SK-N-SH treated with all-trans-retinoic acid at 6 μM for 48 hours (cell line): ENCODE data around the gene MT4.

Experiments used
- ARNTL ChIP-seq: fragments of 450-650 bp; formaldehyde crosslinking; IDR thresholded peaks from 2 replicates; pipeline ENCODE4 v1.5.0; 2020; ENCODE audit warnings: low read depth, mild to moderate bottlenecking, moderate library complexity, borderline replicate concordance
- CREB5 ChIP-seq: fragments of 250-450 bp; sonication (Bioruptor Pico); IDR thresholded peaks from 2 replicates; pipeline ENCODE4 v1.5.1; 2020; ENCODE audit warnings: low read depth, mild to moderate bottlenecking, moderate library complexity
- CSDC2 ChIP-seq: fragments of 250-450 bp; sonication (Bioruptor Pico); IDR thresholded peaks from 2 replicates; pipeline ENCODE4 v1.5.0; 2020; ENCODE audit warnings: mild to moderate bottlenecking, moderate library complexity
- OSR1 ChIP-seq: fragments of 250-450 bp; sonication (Bioruptor Pico); IDR thresholded peaks from 2 replicates; pipeline ENCODE4 v1.8.0; 2022; ENCODE audit warnings: moderate library complexity, mild to moderate bottlenecking, inconsistent platforms
- PATZ1 ChIP-seq: fragments of 250-450 bp; sonication (Bioruptor Pico); IDR thresholded peaks from 2 replicates; pipeline ENCODE4 v1.8.0; 2020; ENCODE audit warnings: mild to moderate bottlenecking, moderate library complexity, borderline replicate concordance
- PPARA ChIP-seq: fragments of 250-450 bp; sonication (Bioruptor Pico); IDR thresholded peaks from 2 replicates; pipeline ENCODE4 v1.5.0; 2020; ENCODE audit warnings: mild to moderate bottlenecking, borderline replicate concordance
- RARB ChIP-seq: fragments of 250-450 bp; sonication (Bioruptor Pico); IDR thresholded peaks from 2 replicates; pipeline ENCODE4 v1.8.0; 2021; ENCODE audit warnings: mild to moderate bottlenecking, moderate library complexity
- SNAI2 ChIP-seq: fragments of 250-450 bp; sonication (Bioruptor Pico); IDR thresholded peaks from 2 replicates; pipeline ENCODE4 v1.5.0; 2020; ENCODE audit warnings: mild to moderate bottlenecking, moderate library complexity
- TCF4 ChIP-seq: fragments of 250-450 bp; sonication (Bioruptor Pico); IDR thresholded peaks from 2 replicates; pipeline ENCODE4 v1.8.0; 2021; ENCODE audit warnings: mild to moderate bottlenecking, moderate library complexity, borderline replicate concordance
- ZC3H10 ChIP-seq: fragments of 250-450 bp; sonication (Bioruptor Pico); IDR thresholded peaks from 2 replicates; pipeline ENCODE4 v1.5.1; 2021; ENCODE audit warnings: mild to moderate bottlenecking, moderate library complexity
- ZFP30 ChIP-seq: fragments of 450-650 bp; formaldehyde crosslinking; IDR thresholded peaks from 2 replicates; pipeline ENCODE4 v1.5.0; 2022; ENCODE audit warnings: mild to moderate bottlenecking, moderate library complexity
- ZNF70 ChIP-seq: fragments of 450-650 bp; formaldehyde crosslinking; IDR thresholded peaks from 2 replicates; pipeline ENCODE4 v1.5.0; 2020; ENCODE audit warnings: mild to moderate bottlenecking, moderate library complexity
- TF ChIP-seq, protein P1 (sequence below): fragments of 250-450 bp; sonication (Bioruptor Pico); IDR thresholded peaks from 2 replicates; pipeline ENCODE4 v1.5.0; 2020; ENCODE audit warnings: mild to moderate bottlenecking, moderate library complexity

DNA sequence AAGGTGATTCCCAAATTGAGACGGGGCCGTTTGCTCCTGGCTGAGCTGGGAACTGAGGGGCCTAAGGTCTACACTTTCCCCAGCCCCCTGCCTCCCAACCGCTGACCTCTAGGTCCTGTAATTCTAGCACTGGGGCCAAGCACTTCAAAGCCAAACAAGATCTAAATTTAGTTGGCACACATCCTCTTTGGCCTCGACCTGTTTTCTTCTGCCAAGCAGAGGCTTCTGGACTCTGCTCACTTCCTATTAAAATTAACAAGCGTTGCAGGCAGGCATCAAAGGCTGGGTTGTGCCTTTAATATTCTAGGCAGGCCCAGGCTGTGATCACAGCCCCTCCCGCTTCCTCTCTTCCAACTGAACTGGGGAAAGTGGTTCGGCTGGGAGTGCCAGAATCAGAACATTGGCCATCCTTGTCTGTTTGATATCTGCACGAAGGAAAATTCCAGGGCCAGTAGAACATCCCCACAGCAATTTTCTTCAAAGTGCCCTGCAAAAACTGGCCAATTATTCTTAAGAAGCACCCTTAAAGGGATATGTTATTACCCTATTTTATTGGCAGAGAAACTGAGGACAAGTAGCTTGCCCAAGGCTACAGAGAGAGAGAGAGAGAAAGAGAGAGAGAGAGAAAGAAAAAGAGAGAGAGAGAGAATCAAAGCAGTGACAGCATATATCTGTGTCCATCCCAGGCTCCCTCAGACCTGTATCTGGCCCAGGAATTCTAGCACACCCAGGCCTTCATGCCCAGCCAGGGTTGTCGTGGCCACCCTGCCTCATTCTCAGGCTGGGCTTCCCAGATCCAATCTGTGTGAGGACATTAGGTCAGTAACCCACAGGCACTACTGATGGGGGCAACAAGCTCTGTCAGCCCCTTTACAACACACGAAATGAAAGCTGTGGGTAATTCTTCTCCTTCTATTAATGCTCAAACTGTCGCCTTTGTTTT, 12.8 kb upstream of the MT4 start:
- no peak for TF ChIP-seq PATZ1 (CRISPR knock-in tag)
- TF ChIP-seq SNAI2: no peak
- no peak for TF ChIP-seq CSDC2
- TF ChIP-seq PPARA (CRISPR knock-in tag): no peak
- TF ChIP-seq, protein P1, sequence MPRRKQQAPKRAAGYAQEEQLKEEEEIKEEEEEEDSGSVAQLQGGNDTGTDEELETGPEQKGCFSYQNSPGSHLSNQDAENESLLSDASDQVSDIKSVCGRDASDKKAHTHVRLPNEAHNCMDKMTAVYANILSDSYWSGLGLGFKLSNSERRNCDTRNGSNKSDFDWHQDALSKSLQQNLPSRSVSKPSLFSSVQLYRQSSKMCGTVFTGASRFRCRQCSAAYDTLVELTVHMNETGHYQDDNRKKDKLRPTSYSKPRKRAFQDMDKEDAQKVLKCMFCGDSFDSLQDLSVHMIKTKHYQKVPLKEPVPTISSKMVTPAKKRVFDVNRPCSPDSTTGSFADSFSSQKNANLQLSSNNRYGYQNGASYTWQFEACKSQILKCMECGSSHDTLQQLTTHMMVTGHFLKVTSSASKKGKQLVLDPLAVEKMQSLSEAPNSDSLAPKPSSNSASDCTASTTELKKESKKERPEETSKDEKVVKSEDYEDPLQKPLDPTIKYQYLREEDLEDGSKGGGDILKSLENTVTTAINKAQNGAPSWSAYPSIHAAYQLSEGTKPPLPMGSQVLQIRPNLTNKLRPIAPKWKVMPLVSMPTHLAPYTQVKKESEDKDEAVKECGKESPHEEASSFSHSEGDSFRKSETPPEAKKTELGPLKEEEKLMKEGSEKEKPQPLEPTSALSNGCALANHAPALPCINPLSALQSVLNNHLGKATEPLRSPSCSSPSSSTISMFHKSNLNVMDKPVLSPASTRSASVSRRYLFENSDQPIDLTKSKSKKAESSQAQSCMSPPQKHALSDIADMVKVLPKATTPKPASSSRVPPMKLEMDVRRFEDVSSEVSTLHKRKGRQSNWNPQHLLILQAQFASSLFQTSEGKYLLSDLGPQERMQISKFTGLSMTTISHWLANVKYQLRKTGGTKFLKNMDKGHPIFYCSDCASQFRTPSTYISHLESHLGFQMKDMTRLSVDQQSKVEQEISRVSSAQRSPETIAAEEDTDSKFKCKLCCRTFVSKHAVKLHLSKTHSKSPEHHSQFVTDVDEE (CRISPR knock-in tag): no peak
- no peak for TF ChIP-seq RARB
- no peak for TF ChIP-seq ZNF70 (CRISPR knock-in tag)
- no peak for TF ChIP-seq OSR1 (CRISPR knock-in tag)
- no peak for TF ChIP-seq ARNTL (CRISPR knock-in tag)
- TF ChIP-seq TCF4 (CRISPR knock-in tag): no peak
- no peak for TF ChIP-seq ZC3H10
- TF ChIP-seq ZFP30 (CRISPR knock-in tag): no peak
- no peak for TF ChIP-seq CREB5 (CRISPR knock-in tag)
